ENCODE data around the gene KDELR3.

Gene KDELR3

DNA sequence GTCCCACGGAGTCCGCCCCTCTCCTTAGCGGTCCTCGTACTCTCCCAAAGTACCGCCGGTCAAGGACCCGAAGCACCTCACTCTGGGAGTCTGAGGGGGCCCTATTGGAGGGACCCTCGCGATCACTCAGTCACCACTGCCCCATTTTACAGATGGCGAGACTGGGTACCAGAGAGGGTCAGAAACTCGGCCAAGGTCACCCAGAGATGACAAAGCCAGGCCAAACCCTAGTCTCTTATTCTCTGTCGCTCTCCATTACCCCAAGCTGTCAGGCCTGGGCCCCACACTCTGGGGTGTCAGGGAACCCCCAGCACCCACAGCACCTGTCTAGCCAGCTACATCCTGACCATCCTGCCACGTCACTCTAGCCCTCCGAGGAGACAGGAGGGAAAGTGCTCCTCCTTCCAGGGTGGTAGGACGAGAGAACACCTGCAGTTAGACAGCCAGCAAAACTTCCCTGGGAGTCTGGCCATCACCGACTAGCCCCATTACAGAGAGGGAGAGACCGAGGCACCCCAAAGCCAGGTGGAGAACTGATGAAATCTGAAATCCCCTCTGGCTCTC is 11.5 kb upstream of the KDELR3 start:
- no CpG with 5 or more reads among the region's 17 CpGs for WGBS (ENCODE audit: insufficient coverage, insufficient read length)
- H3K27me3 ChIP-seq (ENCODE audit: control insufficient read depth, insufficient read depth, low read length): peaks cover 15% of the 10 kb centered on the region

GRCh38 chr22:38456841-38457699 is 10.8 kb upstream of the KDELR3 start:
- peaks cover 15% of the 10 kb centered on the region for H3K27me3 ChIP-seq (ENCODE audit: control insufficient read depth, insufficient read depth, low read length)
- 0 out of 2 replicates have a peak, but pooled peaks cover 1% of the 10 kb centered on the region for H3K4me1 ChIP-seq (ENCODE audit: control insufficient read depth, insufficient read depth, low read length)
- no peak for DNase-seq (ENCODE audit: low read depth, low spot score)
- H3K4me3 ChIP-seq (ENCODE audit: low read length): no peak overlapping the region
- no peaks in the 10 kb centered on the region; the same call in 1 of the 2 replicates for H3K36me3 ChIP-seq (ENCODE audit: control insufficient read depth, insufficient read depth, low read length)
- H3K27ac ChIP-seq (ENCODE audit: low read length): no peak overlapping the region
- no peaks in the 10 kb centered on the region for H3K9me3 ChIP-seq (ENCODE audit: control insufficient read depth, insufficient read depth, low read length)
- no CpG with 5 or more reads among the region's 14 CpGs for WGBS (ENCODE audit: insufficient coverage, insufficient read length)

More for the DNA sequence above, 11.5 kb upstream of the KDELR3 start:
- DNase-seq (ENCODE audit: low read depth, low spot score): no peak
- H3K9me3 ChIP-seq (ENCODE audit: control insufficient read depth, insufficient read depth, low read length): no peaks in the 10 kb centered on the region
- peak overlapping the region; percentile 43; the same call in 1 of the 2 replicates for H3K4me3 ChIP-seq (ENCODE audit: low read length)
- 0 out of 2 replicates have a peak, but pooled peaks cover 1% of the 10 kb centered on the region for H3K4me1 ChIP-seq (ENCODE audit: control insufficient read depth, insufficient read depth, low read length)
- H3K27ac ChIP-seq (ENCODE audit: low read length): no peak overlapping the region
- no peaks in the 10 kb centered on the region; the same call in 1 of the 2 replicates for H3K36me3 ChIP-seq (ENCODE audit: control insufficient read depth, insufficient read depth, low read length)

DNA sequence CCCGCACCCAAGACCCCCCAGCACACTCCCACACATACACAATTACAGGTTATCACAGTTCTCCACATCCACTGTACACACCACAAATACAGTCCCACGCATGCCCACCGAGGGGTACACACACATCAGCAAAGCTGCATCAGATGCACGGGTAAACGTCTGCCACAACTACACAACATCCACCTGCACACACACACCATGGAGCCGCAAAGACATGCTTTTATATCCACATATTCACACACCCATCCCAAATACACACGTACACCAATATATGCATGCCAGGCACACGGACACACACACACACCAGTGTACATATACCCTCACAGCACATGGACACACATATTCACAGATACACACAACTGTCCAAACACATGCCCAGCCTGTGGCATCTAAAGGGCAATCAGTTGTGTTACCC is 7.5 kb upstream of the KDELR3 start:
- Histone ChIP-seq H3K9me3 (ENCODE audit: control insufficient read depth, insufficient read depth, low read length) (no peaks in the 10 kb centered on the region), H3K4me3 (ENCODE audit: low read length) (no peak overlapping the region), H3K27me3 (ENCODE audit: control insufficient read depth, insufficient read depth, low read length) (peaks cover 4% of the 10 kb centered on the region; the same call in 1 of the 2 replicates), H3K4me1 (ENCODE audit: control insufficient read depth, insufficient read depth, low read length) (0 out of 2 replicates have a peak, but pooled peaks cover 1% of the 10 kb centered on the region), H3K27ac (ENCODE audit: low read length) (no peak overlapping the region), H3K36me3 (ENCODE audit: control insufficient read depth, insufficient read depth, low read length) (no peaks in the 10 kb centered on the region; the same call in 1 of the 2 replicates)
- 100% methylated on average over 2 of the region's 8 CpGs for WGBS (ENCODE audit: insufficient coverage, insufficient read length)
- no peak for DNase-seq (ENCODE audit: low read depth, low spot score)

GRCh38 chr22:38461057-38461413 is 6.9 kb upstream of the KDELR3 start:
- peaks cover 4% of the 10 kb centered on the region; the same call in 1 of the 2 replicates for H3K27me3 ChIP-seq (ENCODE audit: control insufficient read depth, insufficient read depth, low read length)
- H3K9me3 ChIP-seq (ENCODE audit: control insufficient read depth, insufficient read depth, low read length): no peaks in the 10 kb centered on the region
- no peak overlapping the region for H3K27ac ChIP-seq (ENCODE audit: low read length)
- H3K4me3 ChIP-seq (ENCODE audit: low read length): no peak overlapping the region
- no peaks in the 10 kb centered on the region for H3K36me3 ChIP-seq (ENCODE audit: control insufficient read depth, insufficient read depth, low read length)
- H3K4me1 ChIP-seq (ENCODE audit: control insufficient read depth, insufficient read depth, low read length): 0 out of 2 replicates have a peak, but pooled peaks cover 1% of the 10 kb centered on the region
- DNase-seq (ENCODE audit: low read depth, low spot score): no peak
- WGBS (ENCODE audit: insufficient coverage, insufficient read length): no CpG with 5 or more reads among the region's 9 CpGs

DNA sequence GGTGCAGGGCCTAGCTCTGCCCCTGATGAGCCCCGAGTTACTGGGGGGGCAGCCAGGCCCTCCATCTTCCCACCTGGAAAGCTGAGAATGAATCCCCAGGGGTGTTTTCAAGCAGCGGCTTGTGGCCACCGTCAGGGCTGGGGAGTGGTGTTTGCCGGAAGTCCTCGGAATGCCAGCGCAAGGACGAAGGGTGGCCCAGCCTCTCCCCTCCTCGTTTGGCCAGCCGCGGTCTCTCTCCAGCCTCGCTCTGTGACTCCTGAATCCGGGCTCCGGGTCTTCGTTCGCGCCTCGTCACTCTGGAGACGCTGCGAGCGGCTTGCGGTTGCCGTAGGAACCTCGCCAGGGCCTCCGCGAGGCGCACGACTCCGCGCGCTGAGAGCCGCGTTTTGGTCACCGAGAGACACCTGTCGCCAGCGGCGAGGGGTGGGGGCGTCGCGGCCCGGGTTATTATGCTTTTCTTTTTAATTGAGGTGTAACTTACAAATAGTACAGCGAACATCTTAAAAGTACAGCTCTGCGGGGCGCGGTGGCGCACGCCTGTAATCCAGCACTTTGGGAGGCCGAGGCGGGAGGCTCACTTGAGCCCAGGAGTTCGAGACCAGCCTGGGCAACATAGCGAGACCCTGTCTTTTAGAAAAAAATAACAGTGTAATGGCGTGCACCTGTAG is 6.3 kb upstream of the KDELR3 start:
- peak; percentile 91 for DNase-seq (ENCODE audit: low read depth, low spot score)
- H3K9me3 ChIP-seq (ENCODE audit: control insufficient read depth, insufficient read depth, low read length): no peaks in the 10 kb centered on the region
- H3K4me1 ChIP-seq (ENCODE audit: control insufficient read depth, insufficient read depth, low read length): 0 out of 2 replicates have a peak, but pooled peaks cover 1% of the 10 kb centered on the region
- WGBS (ENCODE audit: insufficient coverage, insufficient read length): no CpG with 5 or more reads among the region's 51 CpGs
- no peak overlapping the region for H3K4me3 ChIP-seq (ENCODE audit: low read length)
- H3K27ac ChIP-seq (ENCODE audit: low read length): no peak overlapping the region
- H3K36me3 ChIP-seq (ENCODE audit: control insufficient read depth, insufficient read depth, low read length): no peaks in the 10 kb centered on the region
- H3K27me3 ChIP-seq (ENCODE audit: control insufficient read depth, insufficient read depth, low read length): peaks cover 2% of the 10 kb centered on the region; the same call in 1 of the 2 replicates

- Histone ChIP-seq H3K36me3 (ENCODE audit: control insufficient read depth, insufficient read depth, low read length) (no peaks in the 10 kb centered on the region), H3K9me3 (ENCODE audit: control insufficient read depth, insufficient read depth, low read length) (no peaks in the 10 kb centered on the region), H3K27ac (ENCODE audit: low read length) (no peak overlapping the region), H3K4me3 (ENCODE audit: low read length) (no peak overlapping the region), H3K4me1 (ENCODE audit: control insufficient read depth, insufficient read depth, low read length) (0 out of 2 replicates have a peak, but pooled peaks cover 4% of the 10 kb centered on the region), H3K27me3 (ENCODE audit: control insufficient read depth, insufficient read depth, low read length) (peaks cover 2% of the 10 kb centered on the region; the same call in 1 of the 2 replicates)
- no CpG with 5 or more reads among the region's 28 CpGs for WGBS (ENCODE audit: insufficient coverage, insufficient read length)
- DNase-seq (ENCODE audit: low read depth, low spot score): no peak
Observed at GRCh38 chr22:38462960-38463784, 4.7 kb upstream of the KDELR3 start.

- Histone ChIP-seq H3K9me3 (ENCODE audit: control insufficient read depth, insufficient read depth, low read length) (no peaks in the 10 kb centered on the region), H3K27ac (ENCODE audit: low read length) (no peak overlapping the region), H3K4me3 (ENCODE audit: low read length) (no peak overlapping the region), H3K4me1 (ENCODE audit: control insufficient read depth, insufficient read depth, low read length) (0 out of 2 replicates have a peak, but pooled peaks cover 4% of the 10 kb centered on the region), H3K36me3 (ENCODE audit: control insufficient read depth, insufficient read depth, low read length) (no peaks in the 10 kb centered on the region), H3K27me3 (ENCODE audit: control insufficient read depth, insufficient read depth, low read length) (peaks cover 2% of the 10 kb centered on the region; the same call in 1 of the 2 replicates)
- DNase-seq (ENCODE audit: low read depth, low spot score): no peak
- WGBS (ENCODE audit: insufficient coverage, insufficient read length): no CpG with 5 or more reads among the region's 10 CpGs
Observed at GRCh38 chr22:38464992-38465672, 2.8 kb upstream of the KDELR3 start.

DNA sequence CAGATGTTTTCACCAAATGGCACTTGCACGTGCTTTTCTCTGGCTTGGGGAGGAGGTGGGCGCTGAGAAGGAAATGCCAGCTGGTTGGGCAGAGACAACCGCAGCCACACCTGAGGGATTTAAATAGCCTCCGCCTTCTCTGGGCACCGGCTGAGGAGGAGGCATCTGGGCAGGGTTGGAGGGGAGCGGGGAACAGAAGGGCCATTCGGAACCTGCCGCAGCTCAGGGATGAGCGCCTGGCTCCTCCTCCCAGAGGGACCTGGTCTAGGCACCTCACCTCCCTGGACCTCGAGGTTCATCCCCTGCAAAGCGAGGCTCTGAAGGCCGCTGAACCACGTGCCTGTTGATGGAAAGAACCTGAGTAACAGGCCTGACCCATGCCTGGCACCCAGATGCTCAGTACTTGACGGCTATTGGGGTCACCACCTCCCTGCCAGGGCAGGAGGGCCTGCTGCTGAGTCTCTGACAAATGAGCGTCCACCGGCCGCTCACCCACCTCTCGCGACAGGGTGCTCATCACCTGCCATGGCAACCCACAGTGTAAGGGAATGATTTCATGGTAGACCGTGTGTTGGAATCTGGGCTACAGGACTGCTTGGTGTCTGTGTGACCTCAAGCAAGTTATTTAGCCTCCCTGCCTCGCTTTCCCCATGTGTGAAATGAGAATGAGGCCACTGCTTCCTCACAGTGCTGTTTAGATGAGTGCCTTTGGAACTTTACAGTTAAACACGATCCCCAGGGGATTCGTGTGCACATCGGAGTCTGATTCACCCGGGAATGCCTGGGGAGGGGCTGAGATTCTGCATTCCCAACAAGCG is 2.0 kb upstream of the KDELR3 start:
- Histone ChIP-seq H3K27ac (ENCODE audit: low read length) (no peak overlapping the region), H3K4me3 (ENCODE audit: low read length) (no peak overlapping the region), H3K36me3 (ENCODE audit: control insufficient read depth, insufficient read depth, low read length) (no peaks in the 10 kb centered on the region), H3K4me1 (ENCODE audit: control insufficient read depth, insufficient read depth, low read length) (0 out of 2 replicates have a peak, but pooled peaks cover 4% of the 10 kb centered on the region), H3K9me3 (ENCODE audit: control insufficient read depth, insufficient read depth, low read length) (no peaks in the 10 kb centered on the region), H3K27me3 (ENCODE audit: control insufficient read depth, insufficient read depth, low read length) (peaks cover 2% of the 10 kb centered on the region; the same call in 1 of the 2 replicates)
- WGBS (ENCODE audit: insufficient coverage, insufficient read length): no CpG with 5 or more reads among the region's 26 CpGs
- DNase-seq (ENCODE audit: low read depth, low spot score): no peak

DNA sequence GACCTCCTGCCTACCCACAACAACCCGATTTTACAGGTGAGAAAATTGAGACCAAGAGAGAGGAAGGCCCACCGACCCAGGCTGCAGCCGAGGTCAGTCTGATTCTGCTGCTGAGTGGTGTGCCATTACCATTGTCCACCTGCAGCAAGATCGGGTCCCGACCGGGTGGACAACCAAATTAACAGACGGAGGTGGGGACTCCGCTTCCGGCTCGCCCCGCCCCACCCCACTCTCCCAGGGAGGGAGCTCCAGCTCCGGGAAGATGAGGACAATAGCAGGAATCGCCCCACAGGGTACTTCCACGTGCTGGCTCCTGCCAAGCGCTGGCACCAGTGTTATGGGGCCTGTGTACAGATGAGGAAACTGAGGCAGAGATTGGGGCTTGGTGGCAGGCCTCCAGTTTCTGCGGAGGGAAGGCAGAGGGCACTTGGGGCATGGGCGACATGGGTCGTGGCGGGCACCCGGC is 425 bp upstream of the KDELR3 start:
- no peaks in the 10 kb centered on the region for H3K9me3 ChIP-seq (ENCODE audit: control insufficient read depth, insufficient read depth, low read length)
- WGBS (ENCODE audit: insufficient coverage, insufficient read length): no CpG with 5 or more reads among the region's 20 CpGs
- 0 out of 2 replicates have a peak, but pooled peaks cover 2% of the 10 kb centered on the region for H3K4me1 ChIP-seq (ENCODE audit: control insufficient read depth, insufficient read depth, low read length)
- no peak overlapping the region for H3K27ac ChIP-seq (ENCODE audit: low read length)
- H3K27me3 ChIP-seq (ENCODE audit: control insufficient read depth, insufficient read depth, low read length): no peaks in the 10 kb centered on the region; the same call in 1 of the 2 replicates
- no peak for DNase-seq (ENCODE audit: low read depth, low spot score)
- no peaks in the 10 kb centered on the region for H3K36me3 ChIP-seq (ENCODE audit: control insufficient read depth, insufficient read depth, low read length)
- H3K4me3 ChIP-seq (ENCODE audit: low read length): peak overlapping the region; percentile 48; the same call in 1 of the 2 replicates
